Measurements from ENCODE around the gene LCN1. TPM values are rescaled to one million over a fixed set of nuclear protein-coding genes. Genes with fewer than 3 reads are reported as not detected.

LCN1 gene
- total RNA-seq, 2 donors from 2014 or later = not detected

DNA sequence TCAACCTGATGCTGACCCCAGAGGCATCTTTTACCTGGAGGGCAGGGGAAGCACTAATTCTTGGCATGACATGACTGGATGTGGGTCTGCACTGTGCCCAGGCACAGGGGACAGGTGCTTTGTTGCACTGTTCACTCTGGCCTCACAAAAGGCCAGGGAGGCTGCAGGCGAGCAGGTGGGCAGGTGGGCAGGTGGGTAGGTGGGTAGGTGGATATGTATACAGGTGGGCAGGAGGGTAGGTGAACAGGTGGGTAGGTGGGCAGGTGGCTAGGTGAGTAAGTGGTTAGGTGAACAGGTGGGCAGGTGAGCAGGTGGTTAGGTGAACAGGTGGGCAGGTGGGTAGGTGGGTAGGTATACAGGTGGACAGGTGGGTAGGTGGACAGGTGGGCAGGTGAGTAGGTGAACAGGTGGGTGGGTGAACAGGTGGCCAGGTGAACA, 41.8 kb downstream of the LCN1 start:
- Histone ChIP-seq H3K27ac (no peak overlapping the region), H3K9me3 (no peaks in the 10 kb centered on the region), H3K36me3 (no peaks in the 10 kb centered on the region), H3K9ac (ENCODE audit: low read depth in 2 of 2, low read length in 2 of 2) (no peak overlapping the region), H3K27me3 (no peaks in the 10 kb centered on the region), H3K4me3 (no peak overlapping the region), H3K4me1 (no peaks in the 10 kb centered on the region)
- TF ChIP-seq, protein P1, sequence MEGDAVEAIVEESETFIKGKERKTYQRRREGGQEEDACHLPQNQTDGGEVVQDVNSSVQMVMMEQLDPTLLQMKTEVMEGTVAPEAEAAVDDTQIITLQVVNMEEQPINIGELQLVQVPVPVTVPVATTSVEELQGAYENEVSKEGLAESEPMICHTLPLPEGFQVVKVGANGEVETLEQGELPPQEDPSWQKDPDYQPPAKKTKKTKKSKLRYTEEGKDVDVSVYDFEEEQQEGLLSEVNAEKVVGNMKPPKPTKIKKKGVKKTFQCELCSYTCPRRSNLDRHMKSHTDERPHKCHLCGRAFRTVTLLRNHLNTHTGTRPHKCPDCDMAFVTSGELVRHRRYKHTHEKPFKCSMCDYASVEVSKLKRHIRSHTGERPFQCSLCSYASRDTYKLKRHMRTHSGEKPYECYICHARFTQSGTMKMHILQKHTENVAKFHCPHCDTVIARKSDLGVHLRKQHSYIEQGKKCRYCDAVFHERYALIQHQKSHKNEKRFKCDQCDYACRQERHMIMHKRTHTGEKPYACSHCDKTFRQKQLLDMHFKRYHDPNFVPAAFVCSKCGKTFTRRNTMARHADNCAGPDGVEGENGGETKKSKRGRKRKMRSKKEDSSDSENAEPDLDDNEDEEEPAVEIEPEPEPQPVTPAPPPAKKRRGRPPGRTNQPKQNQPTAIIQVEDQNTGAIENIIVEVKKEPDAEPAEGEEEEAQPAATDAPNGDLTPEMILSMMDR (IDR thresholded peaks at IDR 0.05) = no peak
- intact Hi-C loops (cut with DNase I) = no loop called here
- DNase-seq = no peak

DNA sequence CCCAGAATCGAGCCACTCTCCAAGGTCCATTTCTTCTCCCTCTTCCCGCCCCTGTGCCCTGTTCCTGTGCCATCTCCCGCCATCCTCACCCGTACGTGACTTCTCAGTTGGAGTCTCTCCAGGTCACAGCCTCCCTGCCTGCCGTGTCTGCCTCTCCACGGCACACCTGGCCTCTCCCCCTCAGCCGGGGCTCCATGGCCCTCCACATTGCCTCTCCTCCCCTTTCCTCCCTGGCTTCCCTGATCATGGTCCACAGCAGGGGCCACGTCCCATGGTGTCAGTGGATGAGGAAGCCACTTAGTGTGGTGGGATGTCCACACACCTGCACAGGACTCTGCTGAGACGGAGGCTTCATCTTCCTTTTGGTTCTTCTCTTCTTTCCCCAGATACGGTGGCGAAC, 42.6 kb downstream of the LCN1 start:
- H3K27me3 ChIP-seq = no peaks in the 10 kb centered on the region
- H3K4me3 ChIP-seq = no peak overlapping the region
- intact Hi-C loops (cut with DNase I) = no loop called here
- no peak for DNase-seq
- H3K9ac ChIP-seq (ENCODE audit: low read depth in 2 of 2, low read length in 2 of 2) = no peak overlapping the region
- H3K4me1 ChIP-seq = no peaks in the 10 kb centered on the region
- TF ChIP-seq, protein P1 (IDR thresholded peaks at IDR 0.05) = no peak
- no peak overlapping the region for H3K27ac ChIP-seq
- H3K36me3 ChIP-seq = no peaks in the 10 kb centered on the region
- H3K9me3 ChIP-seq = no peaks in the 10 kb centered on the region

DNA sequence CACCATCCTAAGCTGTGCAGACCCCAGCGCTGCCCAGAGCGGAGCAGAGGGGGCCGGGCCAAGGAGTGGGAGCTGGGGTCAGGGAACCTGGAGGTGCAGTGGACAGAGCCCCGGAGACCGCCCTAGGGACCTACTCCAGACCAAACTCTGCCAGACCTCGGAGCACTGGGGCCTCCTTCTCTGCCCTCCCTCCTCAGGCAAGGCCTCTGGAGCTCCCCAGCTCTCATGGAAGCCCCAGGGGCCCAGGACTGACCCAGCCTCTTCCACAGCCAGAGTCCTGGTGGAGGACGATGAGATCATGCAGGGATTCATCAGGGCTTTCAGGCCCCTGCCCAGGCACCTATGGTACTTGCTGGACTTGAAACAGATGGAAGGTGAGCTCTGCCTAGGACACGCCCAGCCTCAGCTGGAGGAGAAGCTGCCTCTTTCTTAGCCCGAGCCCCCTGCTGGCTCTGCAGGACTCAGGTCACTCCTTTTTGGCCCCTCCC, 43.9 kb downstream of the LCN1 start:
- TF ChIP-seq, protein P1 (IDR thresholded peaks at IDR 0.05) = no peak
- Histone ChIP-seq H3K36me3 (no peaks in the 10 kb centered on the region), H3K4me3 (no peak overlapping the region), H3K27me3 (no peaks in the 10 kb centered on the region), H3K9ac (ENCODE audit: low read depth in 2 of 2, low read length in 2 of 2) (no peak overlapping the region), H3K9me3 (no peaks in the 10 kb centered on the region), H3K4me1 (no peaks in the 10 kb centered on the region), H3K27ac (no peak overlapping the region)
- no peak for DNase-seq
- intact Hi-C loops (cut with DNase I) = no loop called here

DNA sequence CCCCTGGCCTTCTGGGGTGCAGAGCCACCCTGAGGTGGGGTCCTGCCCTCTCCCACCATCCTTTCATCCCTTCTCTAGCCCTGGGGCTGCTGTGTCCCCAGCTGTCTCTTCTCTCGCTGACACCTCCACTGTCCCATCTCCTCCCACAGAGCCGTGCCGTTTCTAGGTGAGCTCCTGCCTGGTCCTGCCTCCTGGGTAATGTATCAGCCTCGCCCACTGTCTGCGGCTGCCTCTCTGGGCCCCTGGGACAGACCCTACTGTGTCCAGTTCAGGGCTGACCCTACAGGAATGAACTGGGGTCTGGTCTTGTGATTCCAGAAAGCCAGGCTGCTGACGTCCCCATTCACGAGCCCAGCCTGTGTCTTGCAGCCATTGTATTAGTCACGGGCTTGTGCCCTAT, 44.4 kb downstream of the LCN1 start:
- H3K36me3 ChIP-seq = no peaks in the 10 kb centered on the region
- no peak overlapping the region for H3K27ac ChIP-seq
- intact Hi-C loops (cut with DNase I) = no loop called here
- H3K9me3 ChIP-seq = no peaks in the 10 kb centered on the region
- TF ChIP-seq, protein P1 (IDR thresholded peaks at IDR 0.05) = no peak
- DNase-seq = no peak
- H3K27me3 ChIP-seq = no peaks in the 10 kb centered on the region
- H3K9ac ChIP-seq (ENCODE audit: low read depth in 2 of 2, low read length in 2 of 2) = no peak overlapping the region
- no peaks in the 10 kb centered on the region for H3K4me1 ChIP-seq
- H3K4me3 ChIP-seq = no peak overlapping the region

DNA sequence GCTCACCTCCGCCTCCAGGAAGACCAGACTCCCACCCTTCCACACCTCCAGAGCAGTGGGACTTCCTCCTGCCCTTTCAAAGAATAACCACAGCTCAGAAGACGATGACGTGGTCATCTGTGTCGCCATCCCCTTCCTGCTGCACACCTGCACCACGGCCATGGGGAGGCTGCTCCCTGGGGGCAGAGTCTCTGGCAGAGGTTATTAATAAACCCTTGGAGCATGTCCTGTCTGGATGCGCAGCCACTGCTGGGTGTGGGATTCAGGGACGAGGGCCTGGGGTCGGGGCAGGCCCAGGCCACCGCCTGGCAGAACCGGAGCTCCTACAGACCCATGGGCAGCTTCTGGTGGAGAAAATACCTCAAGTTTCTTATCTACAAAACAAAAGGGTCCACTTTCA, 45.3 kb downstream of the LCN1 start:
- H3K27me3 ChIP-seq = no peaks in the 10 kb centered on the region
- no peaks in the 10 kb centered on the region for H3K4me1 ChIP-seq
- no peak overlapping the region for H3K9ac ChIP-seq (ENCODE audit: low read depth in 2 of 2, low read length in 2 of 2)
- no peak overlapping the region for H3K4me3 ChIP-seq
- no peaks in the 10 kb centered on the region for H3K36me3 ChIP-seq
- no peak for DNase-seq
- TF ChIP-seq, protein P1 (IDR thresholded peaks at IDR 0.05) = no peak
- intact Hi-C loops (cut with DNase I) = no loop called here
- no peaks in the 10 kb centered on the region for H3K9me3 ChIP-seq
- no peak overlapping the region for H3K27ac ChIP-seq
